HK-2 (cell line): ENCODE data around the gene MYO18B.

Source experiments
- DNase-seq: peaks from one replicate; pipeline ENCODE4 v3.0.0-alpha.2; 2018; ENCODE audit not compliant: unreplicated experiment

MYO18B gene

DNA sequence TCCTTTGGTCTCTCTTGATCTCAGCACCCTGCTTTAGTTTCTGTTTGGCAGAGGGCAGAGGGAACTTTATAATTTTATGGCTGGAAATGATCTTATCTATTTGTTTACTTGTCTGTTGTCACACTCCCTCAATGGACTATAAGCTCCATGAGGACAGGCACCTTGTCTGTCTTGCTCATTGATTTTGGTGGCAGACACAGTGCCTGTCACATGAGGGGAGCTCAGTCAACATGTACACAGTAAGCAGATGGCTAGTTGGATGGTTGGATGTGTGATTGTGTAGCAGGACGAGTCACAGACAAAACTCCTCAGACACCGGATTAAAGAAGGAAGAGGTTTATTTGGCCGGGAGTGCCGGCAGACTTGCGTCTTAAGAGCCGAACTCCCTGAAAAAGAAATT is 80.4 kb downstream of the MYO18B start:
- no peak for DNase-seq

DNA sequence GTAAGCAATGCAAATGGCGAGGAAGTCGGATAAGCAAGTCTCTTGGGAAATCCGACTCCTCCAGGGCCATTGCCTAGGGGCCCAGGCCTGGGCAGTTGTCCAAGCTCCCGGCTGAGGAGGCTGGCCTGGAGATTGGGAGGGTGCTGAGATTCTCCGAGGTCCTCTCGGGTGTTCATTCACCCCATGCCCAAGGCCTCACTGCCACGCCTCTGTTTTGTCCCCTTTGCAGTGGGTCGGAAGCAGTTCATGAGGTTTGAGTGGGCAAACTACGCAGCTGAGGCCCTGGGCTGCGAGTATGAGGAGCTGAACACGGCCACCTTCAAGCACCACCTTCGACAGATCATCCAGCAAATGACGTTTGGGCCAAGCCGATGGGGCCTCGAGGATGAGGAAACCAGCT is 81.3 kb downstream of the MYO18B start:
- no peak for DNase-seq

DNA sequence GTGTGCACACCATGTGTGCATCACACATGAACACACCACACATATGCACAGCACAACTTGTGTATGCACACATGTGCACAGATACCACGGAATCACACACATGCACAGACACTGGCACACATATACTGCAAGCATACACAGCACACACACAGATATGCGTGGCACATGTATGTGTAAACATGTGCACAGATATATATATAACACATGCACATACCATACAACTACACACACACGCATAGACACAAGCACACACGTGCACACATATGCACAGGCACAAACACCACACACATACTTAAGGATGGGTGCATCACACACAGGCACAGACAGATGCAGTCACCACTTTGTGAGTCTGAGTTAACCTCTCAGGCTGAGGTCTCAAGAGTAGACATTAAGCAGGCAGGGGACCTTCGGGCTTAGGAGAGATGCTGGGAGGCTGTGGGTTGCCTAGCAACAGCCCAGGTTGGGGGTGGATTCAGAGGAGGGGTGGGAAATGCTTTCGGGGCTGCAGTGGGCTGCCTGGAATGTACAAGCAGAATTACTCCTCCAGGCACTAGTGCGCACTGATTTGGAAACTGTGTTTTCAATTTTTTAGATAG is 82.9 kb downstream of the MYO18B start:
- no peak for DNase-seq

DNA sequence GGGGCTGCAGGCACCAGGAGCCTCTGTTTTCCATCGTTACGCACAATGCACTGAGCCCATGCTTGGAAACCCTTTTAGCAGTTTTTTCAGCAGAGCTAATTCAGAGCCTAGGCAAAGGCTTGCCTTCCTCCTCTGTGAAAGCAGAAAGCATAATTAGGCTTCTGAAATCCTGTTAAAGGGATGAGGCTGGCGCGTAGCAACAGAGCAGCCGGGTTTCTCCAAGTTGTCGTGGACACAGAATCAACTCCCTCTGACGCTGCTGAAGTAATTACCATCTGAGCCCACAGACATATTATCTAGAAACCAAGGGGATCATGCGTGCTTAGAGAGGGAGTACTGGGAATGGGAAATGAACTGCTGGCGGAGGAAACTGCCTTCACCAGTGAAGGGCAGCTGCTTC is 85.4 kb downstream of the MYO18B start:
- DNase-seq = no peak

DNA sequence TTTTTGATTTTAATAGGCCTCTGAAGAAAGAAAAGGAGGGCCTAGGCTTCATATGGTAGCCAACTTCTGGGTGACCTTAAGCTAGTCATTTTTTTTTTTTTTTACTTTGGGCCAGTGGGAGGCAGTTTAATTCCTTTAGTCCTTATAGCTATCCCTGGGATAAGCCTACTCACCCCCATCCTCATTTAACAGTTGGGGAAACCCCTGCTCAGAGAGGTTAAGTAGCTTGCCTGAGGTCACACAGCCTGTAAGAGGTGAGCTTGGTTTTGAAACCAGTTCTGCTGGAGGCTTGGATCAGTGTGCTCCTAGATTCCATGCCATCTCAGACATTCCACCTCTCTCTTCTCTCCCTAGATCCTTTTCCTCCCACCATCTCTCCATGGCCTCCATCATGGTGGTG is 86.4 kb downstream of the MYO18B start:
- no peak for DNase-seq

DNA sequence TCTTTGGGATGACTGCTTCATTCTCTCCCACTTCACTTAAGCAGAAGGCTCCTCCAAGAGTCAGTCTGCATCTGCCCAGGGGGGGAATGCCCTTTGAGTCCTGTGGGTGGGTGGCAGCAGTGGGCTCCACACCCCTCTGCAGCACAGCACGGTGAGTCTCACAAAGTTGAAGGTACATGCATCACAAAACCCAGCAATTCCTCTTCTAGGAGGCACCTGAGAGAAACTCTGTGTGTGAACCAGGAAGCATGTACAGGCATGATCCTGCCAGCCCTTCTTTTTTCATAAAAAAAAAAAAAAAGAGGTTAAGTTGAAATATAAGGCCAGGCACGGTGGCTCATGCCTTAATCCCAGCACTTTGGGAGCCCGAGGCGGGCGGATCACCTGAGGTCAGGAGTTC is 87.2 kb downstream of the MYO18B start:
- no peak for DNase-seq

DNA sequence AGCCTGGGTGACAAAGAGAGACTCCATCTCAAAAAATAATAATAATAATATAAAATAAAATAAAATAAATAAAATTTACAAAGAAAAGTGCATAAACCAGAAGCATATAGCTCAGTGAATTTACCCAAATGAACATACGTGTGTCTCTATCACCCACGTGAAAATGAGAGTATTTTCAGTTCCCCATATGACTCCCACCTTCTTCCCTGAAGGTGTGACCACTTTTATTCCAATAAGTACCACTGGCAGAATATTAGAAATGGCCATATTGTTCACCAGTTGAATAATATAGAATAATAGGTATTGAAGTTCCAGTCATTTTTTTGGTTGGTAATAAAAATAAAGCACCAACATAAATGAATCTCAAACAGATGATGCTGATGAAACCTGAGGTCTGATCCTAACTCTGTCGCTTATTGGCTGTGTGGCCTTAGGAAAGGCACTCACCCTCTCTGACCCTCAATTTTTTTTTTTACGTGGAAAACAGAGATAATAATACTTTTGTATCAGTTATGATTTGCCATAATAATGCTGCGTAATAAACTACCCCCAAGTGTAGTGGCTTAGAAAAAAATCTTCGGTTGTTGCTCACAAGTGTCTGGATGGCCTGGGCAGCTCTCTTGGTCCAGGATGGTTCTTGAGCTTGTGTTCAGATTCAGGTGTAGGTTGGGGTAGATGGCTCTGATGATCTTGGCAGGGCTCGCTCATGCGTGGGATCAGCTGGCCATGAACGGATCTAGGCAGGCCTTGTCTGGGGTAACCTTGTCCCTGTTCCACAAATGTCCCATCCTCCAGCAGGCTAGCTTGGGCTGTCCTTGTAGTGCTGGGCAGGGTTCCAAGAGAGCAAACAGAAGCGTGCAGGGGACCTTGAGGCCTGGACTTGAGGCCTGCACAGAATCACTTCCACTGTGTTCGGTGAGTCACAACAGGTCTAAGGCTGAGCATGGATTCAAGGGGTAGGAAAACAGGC is 88.1 kb downstream of the MYO18B start:
- no peak for DNase-seq

DNA sequence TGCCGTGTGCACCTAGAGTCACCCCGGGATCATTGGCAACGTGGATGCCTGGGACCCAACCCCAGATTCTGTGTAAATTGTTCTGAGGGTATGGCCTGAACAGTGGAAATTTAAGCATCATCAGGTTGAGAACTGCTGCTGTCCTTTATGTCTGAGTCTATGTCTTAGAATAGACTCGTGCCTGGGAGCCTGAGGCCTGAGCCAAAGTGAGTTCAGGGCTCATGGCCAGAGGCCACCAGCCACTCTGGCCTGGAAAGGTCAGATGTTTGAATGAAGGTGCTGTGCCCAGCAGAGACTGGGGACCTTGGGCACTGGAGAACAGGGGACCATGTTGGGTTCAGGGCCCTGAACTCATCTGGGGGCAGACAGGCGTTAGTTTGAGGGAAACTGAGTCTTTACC is 91.1 kb downstream of the MYO18B start:
- DNase-seq = no peak

DNA sequence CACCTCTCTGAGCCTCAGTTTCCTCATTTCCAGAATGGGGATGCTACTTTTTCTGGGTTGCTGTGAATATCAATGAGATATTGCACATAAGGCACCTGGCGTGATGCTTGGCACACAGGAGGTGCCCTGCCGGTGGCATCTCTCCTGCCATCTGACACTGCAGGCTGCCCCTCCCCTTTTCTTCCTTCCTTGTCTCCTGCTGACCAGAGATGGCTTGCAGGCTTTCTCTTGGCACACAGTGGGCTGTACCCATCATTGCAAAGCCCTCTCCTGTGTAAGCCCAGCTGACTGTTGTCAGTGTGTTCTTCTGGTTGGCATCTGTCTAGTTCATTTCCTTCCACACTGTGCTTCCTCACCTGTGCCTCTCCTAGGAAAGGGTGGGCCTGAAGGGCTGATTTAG is 91.7 kb downstream of the MYO18B start:
- no peak for DNase-seq

DNA sequence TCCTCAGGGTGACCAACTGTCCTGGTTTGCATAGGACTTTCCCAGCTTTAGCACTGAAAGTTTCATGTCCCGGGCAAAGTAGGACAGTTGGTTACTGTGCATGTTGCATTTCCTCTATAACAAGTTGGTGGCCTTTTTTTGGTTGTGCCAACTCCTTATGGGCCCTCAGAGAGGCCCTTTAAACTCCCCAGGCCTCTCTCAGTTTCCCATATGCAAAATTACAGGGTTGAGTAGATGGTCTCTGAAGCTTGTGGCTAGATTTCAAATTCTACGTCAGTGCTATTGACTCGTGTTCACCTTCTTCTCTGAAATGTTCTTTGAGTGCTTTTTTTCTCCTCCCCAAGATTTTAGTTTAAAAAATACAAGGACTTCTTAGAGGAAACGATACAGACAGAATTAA is 92.5 kb downstream of the MYO18B start:
- DNase-seq = no peak

DNA sequence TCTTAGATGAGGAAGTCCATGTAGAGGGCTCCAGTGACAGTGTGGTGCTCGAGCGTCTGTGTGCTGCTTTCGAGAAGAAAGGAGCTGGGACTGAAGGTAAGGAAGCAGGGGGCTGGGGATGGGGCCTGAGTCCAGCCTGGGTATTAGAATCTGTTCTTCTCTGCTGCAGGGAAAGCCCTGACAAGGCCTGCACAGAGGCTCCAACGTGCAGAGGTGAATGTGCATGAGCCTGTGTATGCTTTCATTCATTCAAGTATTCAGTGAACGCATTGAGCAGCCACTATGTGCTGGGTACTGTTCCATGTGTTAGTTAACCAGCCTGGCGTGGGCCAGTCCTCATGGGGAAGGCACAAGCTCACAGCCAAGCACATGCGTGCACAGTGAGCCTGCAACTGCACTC is 93.4 kb downstream of the MYO18B start:
- no peak for DNase-seq

DNA sequence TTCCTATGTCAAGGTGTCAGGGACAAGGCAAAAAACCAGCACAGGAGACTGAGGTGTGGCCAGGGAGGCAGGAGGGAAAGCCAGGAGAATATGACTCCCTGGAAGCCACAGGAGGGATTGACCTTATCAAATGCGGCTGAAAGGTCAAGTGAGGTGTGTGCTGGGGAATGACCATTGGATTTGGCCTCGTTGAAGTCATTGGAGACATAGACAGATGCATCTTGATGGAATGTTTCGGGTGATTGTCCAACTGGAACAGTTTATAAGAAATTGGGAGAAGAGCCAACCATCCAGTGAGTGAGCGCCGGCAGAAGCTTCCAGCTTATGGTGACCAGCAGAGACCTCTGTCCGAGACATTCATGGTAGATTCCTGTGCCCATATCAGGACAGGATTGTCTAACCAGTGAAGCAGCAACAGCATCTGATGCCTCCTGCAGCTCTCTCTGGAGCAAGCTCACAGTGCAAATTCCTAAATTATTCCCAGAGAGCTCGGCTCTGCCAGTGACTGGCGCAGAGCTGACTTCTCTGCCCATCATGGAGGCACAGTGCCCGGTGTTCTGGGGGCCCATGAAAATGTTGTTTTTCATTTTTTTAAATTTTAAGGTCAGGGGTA is 95.4 kb downstream of the MYO18B start:
- peak; percentile 10 for DNase-seq

DNA sequence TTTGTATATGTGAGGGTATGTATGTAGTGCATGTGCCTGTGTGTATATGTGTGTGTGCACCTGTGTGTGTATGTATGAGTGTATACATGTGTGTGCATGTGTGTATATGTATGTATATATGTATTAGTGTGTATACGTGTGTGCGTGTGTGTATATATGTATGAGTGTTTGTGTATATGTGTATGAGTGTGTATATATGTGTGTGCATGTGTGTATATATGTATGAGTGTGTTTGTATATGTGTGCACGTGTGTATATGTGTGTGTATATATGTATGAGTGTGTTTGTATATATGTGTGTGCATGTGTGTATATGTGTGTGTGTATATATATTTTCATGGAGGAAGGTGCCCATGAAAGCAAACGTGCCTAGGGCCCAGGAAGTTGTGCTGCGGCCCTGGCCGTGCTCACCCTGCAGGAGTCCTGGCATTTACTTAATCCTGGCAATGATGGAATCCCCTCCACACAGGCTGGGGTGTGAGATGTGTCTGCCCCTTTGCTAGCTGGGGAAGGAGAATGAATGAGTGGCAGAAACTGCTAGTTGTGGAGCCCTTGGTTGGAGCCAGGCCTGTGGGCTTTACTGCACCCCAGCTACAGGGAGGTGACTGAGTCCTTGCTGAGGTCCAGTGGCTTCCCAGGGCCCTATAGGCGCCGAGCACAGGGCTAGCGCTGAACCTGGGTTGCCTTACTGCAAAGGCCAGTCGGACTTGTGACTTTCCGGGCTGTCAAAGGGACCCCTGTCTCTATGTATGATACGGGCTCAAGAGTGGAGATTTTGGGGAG is 97.2 kb downstream of the MYO18B start:
- DNase-seq = no peak

DNA sequence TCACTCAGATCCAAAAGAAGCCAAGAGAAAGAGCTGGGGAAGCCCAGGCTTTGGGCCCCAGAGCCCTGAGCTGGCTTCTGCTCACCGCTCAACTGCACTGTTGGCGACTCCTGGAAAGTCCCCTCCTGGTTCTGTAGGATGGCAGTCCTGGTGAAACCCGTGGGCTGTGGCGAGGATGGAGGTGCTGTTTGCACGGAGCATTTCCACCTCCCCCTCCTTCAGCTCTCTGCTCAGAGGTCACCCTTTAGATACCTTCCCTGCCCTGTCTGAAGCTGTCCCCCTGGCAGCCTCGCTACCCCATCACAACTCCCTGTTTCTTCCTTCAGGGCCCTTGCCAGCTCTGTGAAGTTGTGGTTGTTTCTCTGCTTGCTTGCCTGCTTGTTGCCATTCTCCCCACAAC is 97.8 kb downstream of the MYO18B start:
- no peak for DNase-seq

DNA sequence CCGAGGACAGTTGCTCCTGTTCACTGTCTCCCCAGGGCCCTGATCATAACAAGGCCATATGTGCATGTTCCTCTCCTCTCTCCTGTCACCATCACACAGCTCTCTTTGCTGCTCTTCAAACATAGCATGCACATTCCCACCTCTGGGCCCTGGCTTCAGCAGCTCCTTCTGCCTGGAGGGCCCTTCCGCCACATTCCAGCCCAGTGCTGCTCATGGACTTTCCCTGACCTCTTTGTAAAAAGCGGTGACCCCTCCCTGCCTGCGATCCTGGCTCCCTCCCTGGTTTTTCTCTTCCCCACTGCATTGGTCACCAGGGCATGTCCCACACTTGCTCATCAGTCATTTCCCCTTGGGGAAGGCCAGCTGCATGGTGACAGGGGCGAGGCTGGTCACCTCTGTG is 98.2 kb downstream of the MYO18B start:
- DNase-seq = peak; percentile 10

DNA sequence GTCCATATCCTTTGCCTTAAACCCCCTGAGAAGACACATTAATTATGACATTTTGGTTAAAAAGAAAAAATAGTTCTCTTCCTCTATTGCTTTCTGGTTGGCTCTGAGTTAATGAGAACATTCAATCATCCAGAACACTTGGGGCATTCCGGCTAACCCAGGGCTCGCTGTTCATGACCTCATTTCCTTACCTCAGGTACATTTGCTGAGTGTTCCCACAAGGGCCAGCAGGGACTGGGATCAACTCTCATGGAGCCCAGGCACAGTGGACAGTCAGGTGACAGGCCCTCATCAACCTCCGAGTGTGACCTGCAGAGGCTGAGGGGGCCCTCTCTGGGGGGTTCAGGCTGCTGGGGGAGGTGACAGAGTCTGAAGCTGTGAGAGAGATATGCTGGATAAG is 98.9 kb downstream of the MYO18B start:
- DNase-seq = no peak

DNA sequence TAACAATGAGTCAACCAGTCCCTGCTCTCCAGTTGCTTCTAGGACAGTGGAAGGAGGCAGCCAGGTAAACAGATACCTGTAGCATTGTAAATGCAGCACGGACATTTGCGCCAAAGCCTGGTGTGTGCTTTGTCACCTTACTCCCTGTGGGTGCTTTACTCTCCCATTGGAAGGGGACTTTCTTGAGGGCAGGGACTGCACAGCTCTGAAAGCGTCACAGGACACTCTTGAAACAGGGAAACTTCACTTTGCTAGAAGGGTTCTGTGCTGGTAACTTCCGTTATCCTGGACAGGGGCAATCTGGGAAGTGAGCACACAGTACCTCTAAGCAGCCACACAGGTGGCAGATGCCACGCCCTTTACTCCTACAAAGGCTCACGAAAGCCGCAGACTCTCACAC is 99.8 kb downstream of the MYO18B start:
- no peak for DNase-seq

DNA sequence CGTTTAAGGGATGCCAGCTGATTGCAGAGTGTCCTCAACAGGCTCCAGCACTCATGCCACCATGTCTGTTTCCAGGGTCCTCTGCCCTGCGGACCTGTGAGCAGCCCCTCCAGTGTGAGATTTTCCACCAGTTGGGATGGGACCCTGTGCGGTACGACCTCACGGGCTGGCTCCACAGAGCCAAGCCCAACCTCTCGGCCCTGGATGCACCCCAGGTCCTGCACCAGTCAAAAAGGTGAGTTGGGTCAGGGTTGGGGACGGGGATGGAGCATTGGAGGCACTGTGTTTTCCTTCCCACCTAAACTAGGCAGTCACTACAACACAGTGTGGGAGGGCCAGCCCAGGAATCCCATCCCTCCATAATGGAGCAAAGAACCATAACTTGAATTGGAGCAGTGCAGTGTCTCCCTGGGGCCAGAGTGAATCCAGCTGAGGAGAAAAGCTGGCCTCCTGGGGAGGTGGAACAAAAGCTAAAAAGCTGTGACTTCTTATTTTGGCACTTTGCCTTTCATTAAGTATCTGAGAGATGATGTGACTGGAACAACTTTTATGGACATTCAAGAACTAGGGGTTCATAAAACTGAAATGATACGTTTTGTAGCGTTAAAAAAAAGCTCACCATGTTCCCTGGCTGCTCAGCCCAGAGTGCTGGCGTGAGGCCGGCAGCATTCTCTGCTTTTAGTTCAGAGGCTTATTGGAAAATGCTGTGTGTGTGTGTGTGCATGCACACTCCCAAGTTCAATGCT is 101.8 kb downstream of the MYO18B start:
- DNase-seq = no peak

DNA sequence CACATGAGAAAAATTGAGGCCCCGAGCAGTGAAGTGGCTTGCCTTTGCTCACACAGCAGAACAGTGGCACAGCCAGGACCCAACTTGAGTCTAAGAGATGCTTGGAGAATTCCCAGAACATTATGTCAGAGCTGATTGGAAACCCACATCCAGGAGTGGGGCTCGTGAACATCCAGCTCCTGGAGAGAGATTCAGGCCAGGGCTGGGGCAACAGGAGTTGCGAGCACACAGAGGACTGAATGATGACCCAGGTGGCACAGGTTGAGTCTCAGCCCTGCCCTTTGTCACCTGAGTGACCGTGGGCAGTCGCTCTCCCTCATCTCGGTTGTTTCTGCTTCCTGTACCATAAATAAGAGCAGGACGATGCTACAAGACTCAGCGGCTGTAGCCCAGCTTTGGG is 102.6 kb downstream of the MYO18B start:
- DNase-seq = no peak

DNA sequence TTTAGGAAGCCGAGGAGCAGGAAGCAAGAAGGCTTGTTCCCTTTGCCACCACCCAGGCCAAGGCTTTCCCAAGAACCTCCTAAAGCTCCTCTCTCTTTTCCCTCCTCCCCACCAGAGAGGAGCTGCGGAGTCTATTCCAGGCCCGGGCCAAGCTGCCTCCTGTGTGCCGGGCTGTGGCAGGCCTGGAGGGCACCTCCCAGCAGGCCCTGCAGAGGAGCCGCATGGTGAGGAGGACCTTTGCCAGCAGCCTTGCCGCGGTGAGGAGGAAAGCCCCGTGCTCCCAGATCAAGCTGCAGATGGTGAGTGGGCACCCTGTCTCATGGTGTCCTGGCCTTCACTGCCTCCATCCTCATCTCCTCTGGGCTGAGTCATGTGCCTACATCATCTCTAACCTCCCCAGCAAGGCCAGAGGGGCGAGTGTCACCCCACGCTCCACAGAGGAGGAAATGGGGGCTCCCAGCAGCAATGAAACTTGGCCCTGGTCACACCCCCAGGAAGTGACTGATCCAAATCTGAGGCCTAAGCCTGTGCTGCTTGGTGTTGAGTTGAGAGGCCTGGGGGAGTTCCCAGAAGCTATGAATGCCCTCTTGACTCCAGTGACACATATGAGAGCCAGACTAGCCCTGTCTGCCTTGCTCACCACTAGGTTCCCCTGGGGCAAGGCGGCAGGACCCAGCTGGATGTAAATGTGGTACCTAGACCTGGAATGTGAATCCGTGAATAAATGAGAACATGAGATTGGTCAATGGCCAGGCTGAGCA is 104.2 kb downstream of the MYO18B start:
- peak; percentile 7 for DNase-seq

DNA sequence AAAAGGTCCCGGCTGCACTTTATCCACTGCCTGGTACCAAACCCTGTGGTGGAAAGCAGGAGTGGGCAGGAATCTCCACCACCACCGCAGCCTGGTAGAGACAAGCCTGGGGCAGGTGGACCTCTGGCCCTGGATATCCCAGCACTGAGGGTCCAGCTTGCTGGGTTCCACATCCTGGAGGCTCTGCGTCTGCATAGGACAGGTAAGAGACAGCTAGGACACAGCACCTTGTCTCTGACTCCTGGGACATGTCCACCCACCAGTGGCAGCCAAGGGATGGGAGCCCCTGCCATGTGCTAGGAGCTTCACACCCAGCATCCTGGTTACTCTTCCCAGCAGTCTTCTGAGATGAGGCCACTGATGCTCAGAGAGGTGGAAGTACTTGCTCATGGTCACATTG is 105.5 kb downstream of the MYO18B start:
- no peak for DNase-seq
